Stimulated activated CD8-positive, alpha-beta memory T cell treated with anti-CD3 and anti-CD28 coated beads, Interleukin-15, amount 100 ng/mL, for 4 hours (primary cell): ENCODE results near the gene PPIB.
"Not testable (repeated sequence)": the region's sequence is repeated elsewhere in the genome, so short reads cannot be mapped to it uniquely, and the experiment has no call there.

Experiments used
- DNase-seq, 2 donors: peaks; one replicate each; pipeline ENCODE4 v3.0.0-alpha.2; 2020; ENCODE audit warnings: low read depth in 2 of 2

Gene PPIB

DNA sequence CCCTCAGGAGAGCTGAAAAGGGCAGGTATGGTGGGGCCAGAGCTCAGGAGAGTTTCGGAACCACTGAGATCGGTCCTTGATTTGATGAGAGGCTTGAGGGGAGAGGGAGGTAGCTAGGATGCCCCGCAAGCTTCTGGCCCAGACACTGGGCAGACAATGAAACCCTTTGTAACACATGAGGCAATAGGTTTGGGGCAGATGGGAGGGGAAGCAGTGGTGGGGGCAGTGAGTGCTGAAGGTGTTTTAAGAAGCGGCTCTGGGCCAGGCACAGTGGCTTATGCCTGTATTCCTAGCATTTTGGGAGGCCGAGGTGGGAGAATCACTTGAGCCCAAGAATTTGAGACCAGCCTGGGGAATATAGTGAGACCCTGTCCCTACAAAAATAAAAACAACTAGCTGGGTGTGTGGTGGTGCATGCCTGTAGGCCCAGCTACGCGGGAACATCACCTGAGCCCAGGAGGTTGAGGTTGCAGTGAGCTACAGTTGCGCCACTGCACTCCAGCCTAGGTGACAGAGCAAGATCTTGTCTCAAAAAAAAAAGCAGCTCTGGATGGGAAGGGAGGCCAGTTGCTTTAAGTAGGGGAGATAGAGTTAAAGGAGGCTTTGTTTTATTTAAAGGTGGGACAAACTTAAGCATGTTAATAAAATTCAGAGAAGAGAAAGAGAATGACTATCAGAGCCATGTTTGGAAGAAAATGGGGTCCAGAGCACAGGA lies 20.9 kb downstream of the PPIB start:
- no peak for DNase-seq

DNA sequence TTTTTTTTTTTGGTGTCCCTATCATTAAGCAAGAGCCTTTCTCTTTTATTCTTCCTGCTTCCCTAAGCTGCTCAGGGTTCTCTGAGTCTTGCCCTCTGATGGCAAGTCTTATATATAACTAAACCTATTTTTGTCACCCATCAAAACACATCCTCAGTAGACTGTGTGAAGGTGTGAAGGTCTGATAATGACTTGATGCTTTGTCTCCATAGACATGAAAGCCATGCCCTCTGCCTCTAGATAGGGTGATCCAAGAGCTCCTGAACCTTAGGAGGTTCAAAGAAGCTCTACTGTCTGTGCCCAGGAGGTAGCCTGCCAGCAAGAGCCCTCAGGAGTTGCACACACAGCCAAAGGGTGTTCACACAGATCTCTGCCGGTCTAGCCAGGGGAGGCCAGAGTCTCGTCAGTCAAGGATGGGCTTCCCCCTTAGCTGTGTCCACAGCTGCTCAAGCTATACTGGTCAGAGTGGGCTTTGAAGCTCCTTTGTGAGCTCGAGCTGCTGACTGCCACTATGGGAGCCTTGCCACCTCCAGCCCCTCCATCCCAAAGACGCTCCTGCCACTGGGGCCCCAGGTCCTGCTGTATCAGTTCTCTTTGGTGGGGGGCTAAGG lies 24.4 kb downstream of the PPIB start:
- DNase-seq: no peak

DNA sequence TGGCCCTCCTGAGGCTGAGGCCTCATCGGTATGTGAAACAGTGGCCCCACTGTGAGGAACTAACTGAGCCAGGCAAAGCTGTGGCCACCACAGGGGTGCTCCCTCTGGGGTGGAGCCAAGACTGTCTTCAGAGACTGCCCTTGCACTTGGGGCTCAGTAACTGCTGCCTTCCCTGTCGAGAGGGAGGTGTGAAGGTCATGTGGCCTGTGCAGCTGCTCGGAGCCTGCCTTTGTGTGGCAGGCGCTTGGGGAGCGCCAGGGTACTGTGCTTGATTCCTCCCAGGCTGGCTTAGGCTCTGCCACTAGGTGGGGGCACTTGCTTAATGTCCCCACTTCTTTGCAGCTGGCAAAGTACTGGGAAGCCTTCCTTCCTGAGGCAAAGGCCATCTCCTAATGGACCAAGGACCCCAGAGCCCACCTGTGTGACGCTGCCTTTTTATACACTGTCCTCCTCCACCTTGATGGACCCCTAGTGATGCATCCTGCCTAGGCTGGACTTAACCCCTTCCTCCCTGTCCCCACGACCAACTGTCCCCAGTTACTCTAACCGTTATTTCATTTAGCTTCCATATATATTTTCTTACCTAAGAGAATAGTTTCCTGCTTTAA lies 25.5 kb downstream of the PPIB start:
- DNase-seq: no peak

DNA sequence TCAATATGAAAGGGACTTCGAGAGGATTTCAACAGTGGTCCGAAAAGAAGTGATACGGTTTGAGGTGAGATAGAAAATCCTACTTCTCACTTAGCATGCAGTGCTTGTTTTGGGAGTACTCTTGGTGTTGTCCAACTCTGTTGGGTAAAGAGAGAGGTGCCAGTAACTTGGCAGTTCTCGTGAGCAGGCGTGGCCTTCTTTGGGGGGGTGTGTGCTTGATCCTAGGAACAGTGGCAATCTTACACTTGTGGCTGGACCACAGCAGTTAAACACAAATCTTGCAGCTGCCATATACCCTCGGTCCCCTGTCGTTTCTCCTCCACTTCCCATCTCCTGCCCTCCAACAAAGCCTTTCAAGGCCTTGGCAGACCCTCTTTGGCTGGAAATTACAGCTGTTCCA lies 26.5 kb downstream of the PPIB start:
- DNase-seq: no peak

DNA sequence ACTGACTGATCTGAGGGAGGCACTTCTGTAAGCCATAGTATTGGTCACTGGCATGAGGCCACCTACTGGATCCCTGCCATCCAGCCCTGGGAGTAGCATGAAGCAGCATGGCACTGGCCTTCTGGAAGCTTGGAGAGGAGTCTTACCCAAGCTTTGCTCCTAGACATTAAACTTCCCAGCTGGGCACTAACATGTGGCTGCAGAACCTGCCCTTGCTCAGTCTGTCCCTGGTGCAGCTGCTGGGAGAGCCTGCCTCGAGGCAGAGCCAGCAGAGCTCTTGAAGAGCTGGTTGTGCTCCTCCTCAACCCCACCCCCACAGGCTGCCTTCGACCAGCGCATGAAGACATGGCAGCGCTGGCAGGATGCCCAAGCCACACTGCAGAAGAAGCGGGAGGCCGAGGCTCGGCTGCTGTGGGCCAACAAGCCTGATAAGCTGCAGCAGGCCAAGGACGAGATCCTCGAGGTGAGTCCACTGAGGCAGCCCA lies 28.4 kb downstream of the PPIB start:
- no peak for DNase-seq

DNA sequence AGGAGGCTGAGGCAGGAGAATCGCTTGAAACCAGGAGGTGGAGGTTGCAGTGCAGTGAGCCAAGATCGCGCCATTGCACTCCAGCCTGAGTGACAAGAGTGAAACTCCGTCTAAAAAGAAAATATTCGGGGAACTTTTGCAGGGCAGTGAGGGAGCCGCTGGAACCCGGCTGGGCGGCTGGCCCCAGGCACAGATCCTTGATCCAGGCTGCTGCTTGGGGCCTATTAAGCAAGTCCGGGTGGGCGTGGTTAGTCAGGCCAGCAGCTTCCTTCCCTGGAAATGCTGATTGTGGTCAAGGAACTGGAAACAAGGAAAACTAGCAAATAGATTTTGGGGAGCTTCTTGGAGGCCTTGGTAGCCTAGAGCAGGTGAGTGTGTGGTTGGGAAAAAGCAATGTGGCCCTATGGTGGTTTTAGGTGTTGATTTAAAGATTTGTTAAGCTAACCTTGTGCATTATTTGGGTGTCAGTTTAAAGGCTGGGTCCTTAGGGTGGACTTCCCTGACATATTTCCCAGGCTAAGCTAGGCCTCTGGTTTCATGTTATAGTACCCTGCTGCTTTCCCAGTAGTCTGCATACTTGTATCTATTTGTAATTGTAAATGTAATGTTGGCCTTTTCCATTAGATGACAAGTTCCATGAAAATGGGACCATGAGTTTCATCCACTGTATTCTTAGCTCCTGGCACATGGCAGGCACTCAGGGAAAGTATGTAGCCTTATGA lies 29.0 kb downstream of the PPIB start:
- no peak for DNase-seq

DNA sequence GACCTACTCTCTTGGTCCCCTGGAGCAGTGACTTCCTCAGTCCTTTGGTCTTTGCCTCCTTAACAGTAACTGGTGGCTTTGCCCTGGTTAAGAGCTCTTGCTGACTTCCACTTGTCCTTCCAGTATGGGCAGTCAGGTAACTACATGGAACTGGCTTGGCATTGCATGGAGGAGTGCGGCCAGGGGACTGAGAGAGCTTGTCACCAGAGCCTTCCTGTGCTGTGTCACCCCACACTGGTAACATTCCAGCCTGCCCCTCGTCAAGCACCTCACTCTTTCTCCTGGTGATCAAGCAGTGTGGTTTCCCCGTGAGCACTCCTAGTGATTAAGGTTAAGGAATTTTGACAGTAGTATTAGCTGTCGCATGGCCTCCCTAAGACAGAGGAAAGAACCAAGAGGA lies 30.6 kb downstream of the PPIB start:
- DNase-seq: no peak

DNA sequence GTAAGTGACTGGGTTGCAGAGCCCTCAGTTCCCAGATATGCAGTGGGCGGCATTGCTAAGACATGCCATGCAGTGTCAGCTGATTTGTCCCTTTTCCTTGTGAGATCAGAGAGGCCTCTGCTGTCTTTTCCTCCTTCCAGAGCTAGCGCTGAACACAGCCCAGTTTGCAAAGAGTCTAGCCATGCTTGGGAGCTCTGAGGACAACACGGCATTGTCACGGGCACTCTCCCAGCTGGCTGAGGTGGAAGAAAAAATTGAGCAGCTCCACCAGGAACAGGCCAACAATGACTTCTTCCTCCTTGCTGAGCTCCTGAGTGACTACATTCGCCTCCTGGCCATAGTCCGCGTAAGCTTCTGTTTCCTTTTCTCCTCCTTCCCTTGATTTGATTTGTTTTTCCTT lies 31.3 kb downstream of the PPIB start:
- no peak for DNase-seq

DNA sequence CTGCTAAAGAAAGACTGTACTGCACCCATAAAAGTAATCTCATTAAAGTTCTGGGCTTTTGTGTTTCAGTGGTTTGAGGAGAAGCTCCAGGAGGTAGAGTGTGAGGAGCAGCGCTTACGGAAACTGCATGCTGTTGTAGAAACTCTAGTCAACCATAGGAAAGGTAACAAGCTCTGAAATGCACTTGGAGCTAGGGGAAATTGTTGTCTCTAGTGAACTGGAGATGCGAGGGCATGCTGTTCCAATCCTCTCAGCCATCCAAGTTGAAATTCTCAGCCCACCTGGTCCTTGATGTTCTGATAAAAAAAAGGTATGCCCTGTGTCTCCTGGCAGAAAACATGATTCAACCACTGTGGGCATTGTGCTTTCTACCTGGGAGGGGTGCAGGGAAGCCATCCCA lies 32.7 kb downstream of the PPIB start:
- DNase-seq: no peak

DNA sequence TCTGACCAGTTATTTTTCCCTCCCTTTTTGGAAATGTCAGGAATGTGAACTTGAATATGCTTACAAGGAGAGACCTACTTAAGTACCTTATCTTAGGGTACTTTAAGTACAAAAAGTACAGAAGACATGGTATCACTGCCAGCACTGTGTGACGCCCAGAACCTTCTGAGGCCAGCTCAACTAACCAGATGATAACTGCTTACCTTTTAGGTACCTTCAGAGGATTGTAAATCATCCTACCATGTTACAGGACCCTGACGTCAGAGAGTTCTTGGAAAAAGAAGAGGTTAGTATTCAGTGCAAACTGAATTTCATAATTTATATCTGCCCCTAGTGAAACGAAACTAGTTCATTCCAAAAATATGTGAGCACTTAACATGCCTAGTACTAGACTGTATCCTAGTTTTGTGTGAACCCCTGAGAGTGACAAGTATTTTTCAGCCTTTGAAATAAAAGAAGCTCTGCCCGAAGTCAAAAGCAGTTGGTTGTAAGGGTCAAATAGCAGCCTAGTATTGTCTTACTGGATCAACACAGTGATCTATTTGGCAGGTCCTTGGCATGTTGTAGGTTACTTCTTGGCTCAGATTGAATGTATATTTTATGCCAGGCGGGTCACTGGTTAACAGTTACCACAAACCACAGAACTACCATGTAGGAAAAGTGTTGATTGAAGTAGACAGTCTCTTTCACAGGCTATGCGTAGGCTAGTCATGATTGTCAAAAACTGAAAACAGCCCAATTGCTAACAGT lies 35.1 kb downstream of the PPIB start:
- DNase-seq: no peak

DNA sequence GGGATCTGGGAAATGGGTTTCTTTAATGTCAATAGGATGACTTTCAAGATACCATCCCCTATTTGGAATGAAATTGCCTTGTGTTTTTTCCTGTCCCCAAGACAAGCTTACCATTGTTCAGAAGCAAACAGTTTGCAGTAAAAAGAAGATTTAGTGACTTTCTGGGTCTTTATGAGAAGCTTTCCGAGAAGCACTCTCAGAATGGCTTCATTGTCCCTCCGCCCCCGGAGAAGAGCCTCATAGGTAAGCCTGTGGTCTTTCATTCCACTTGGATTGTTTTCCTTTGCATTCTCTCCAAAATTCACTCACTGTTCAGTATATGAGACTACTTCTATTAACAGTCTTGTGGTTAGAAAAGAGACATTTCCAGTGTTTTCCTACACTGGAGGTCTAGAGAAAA lies 36.8 kb downstream of the PPIB start:
- DNase-seq: no peak

DNA sequence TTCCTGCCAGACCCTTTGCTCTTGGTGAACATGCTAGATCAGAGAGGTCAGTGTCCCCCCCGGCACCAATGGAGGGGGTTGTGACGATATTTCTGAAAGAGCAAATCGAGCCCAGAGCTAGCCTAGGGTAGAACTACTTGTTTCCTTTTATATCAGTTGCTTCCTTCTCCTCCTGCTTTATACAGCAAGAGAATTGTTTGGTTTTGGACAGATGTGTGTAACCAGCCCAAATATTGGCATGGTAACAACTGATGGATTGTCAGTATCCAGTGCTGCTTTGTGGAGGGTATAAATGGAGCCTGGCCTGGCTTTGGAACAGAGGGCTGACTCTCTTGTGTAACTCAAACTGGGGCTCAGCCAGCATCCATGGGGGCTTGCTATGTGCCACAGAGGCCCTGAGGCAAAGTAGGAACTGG lies 39.9 kb downstream of the PPIB start:
- no peak for DNase-seq

DNA sequence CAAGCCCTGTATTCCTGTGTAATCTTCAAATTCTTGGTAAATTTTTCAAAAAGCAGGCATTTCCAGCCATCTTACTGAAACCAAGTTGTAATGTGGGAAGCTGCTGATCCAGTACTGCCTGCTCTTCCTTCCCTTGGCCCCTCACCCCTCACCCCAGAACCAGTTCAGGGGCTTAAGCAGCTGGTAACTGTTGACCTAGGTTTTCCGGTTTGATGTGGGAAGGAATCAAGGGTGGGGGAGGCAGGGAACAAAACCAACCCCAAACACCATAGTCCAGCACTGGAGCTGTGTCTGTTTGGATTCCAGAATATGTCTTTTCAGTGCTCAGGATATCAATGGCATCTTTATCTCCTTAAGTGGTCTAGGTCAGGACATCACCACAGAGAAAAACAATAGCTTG lies 40.4 kb downstream of the PPIB start:
- DNase-seq: no peak

DNA sequence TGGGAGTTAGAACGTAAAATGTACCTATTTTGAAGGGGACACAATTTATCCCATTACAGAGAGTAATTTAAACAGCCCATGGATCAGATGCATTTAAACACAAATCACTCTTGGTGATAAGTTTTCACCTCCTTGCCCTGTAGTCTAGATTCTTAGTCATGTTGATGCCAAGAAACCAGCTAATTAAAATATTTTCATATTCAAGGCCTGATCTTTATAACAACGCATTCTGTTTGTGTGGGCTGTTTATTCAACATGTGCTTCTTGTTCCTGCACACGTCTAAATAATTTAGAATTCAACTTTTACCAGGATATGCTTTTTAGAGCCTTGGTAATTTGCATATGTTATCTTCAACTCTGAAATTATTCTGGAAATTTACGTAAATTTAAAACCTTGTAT lies 41.2 kb downstream of the PPIB start:
- no peak for DNase-seq

DNA sequence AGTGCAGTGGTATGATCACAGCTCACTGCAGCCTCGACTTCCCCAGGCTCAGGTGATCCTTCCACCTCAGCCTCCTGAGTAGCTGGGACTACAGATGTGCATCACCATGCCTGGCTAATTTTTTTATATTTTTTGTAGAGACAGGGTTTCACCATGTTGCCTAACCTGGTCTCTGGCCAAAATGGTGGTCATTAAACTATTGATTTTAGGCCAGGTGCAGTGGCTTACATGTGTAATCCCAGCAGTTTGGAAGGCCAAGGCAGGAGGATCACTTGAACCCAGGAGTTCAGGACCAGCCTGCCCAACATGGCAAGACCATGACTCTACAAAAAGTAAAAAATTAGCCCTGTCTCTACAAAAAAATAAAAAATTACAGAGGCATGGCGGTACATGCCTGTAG lies 42.5 kb downstream of the PPIB start:
- not testable (repeated sequence) for DNase-seq

DNA sequence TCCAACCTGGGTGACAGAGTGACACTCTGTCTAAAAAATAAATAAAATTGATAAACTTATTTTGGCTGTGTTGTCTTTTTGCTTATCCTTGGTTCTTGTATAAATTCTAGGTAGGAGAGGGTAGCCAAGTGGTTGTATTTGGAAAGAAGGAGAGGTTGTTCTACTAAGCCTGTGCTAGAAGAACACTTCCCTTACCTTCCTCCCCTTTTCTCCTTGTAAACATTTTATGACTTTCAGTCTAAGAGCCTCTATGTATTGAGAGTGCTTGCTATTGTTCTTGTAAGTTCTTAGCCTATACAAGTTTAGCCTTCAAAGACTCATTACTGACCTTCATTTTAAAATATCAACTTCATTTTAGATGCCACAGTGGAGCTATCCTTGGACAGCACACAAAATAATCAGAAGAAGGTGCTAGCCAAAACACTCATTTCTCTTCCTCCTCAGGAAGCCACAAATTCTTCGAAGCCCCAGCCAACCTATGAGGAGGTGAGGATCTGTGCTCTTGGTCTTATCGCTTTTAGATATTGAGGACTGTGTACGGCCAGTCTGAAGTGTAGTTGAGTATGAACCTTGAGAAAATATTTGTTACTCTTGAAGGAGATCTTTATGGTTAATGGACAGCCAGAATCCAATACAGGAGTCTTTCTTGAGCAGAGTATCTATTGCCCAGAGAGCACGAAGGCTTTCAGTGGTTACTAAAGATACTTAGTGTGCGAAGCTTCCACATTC lies 44.9 kb downstream of the PPIB start:
- DNase-seq: no peak

DNA sequence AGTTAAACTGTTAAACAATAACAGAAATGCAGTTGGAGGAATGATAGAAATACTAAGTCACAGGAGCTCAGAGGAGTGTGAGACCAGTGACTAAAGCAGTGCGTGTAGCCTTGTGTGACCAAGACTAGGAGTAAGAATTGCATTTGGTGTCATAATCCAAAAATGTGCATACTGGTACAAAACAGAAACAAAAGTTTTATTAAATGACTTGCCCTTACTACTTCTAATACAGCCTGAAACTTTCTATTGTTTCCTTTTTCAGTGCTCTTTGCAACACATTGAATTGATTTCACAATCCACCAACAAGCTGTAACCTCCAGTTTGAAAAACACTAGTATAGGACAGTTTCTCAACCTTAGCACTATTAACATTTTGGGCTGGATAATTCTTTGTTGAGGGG lies 49.9 kb downstream of the PPIB start:
- DNase-seq: no peak

DNA sequence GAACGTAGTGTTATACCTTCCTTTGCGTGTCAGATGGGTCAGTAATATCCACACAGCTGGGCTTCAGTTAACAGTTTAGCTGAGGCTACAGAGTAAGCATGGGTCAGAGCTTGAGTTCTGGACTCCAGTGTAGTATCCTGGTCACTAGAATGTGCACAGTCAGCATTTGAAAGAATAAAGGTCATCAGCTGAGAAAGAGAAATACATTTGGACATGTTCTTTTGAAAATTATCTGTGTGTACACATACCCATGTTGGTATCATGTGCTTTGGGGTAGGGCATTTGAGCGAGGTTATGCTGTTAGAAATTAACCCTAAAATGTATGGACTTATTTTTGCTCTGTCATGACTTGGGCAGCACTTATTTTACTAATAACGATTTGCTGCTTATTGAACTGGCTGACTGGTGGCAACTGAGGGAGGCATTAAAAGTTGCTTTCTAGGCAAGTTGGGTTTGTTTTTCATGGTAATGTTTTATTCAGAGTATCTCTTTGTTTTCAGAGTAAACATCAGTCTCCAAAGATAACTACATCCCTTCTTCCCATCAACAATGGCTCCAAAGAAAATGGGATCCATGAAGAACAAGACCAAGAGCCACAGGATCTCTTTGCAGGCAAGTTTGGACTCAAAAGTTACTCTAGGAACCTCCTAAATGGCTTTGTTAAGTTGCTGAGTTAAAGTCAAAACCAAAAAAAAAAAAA lies 50.6 kb downstream of the PPIB start:
- DNase-seq: no peak

DNA sequence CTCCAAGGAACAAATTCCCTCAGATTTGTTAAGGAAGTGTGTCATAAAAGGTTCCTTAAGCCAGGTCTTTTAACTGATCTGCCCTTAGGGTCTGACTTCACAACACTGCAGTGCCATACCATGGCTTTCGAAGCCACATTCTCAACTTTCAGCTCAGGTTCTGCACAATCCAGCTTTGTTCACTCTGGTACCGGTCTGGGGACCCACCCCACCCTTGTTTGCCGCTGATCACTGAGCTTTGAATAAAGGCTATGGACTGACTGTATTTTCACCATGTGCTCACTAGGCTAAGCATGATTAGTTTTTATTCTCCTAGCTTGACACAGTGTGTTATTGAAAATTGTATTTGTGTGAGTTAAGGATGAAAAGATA lies 51.2 kb downstream of the PPIB start:
- DNase-seq: no peak

DNA sequence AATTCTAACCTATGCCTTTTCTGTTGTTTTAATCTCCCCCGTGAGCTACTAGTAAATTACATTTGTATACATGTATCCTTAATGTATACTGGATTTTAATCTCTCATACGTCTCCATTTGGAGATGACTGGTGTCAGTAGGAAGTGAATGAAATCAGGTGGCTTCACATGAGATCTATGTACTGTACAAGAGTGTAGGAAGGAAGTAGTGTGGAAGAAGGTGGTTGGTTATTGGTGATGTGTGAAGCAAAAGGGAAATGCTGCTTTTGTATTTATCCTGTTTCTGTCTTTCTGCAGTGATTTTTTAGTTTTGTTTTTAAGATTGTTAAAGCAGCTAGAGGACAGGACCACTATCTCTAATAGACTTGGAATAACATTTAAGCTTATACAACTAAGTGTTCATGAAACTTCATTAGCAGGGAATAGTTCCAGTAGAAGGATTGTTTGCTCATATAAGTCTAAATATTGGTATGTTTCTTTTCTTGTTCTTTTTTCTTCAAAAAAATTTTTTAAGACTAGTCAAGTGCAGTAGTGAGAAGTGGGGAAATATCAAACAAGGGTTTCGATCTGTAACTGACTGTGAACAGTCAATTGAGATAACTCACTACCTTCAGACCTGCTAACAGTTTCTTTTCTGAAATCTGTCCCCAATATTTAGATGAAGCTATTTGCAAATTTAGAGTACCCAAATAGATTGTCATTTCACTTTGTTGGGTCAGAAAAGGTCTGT lies 51.7 kb downstream of the PPIB start:
- no peak for DNase-seq
